ENCODE measurements around the gene AMD1. TPM values are rescaled to one million over a fixed set of nuclear protein-coding genes. Genes with fewer than 3 reads are reported as not detected.

AMD1 gene
- total RNA-seq, 1 donor from 2014 or later = 61.7 TPM

- Histone ChIP-seq H3K9me3 (no peaks in the 10 kb centered on the region), H3K27me3 (no peaks in the 10 kb centered on the region)
Observed at GRCh38 chr6:110841266-110841665, 33.3 kb upstream of the AMD1 start.

GRCh38 chr6:110849781-110850180, 24.8 kb upstream of the AMD1 start:
- no peak overlapping the region for H3K4me3 ChIP-seq
- DNase-seq (no peak), ATAC-seq (no peak)
- no peaks in the 10 kb centered on the region for H3K27me3 ChIP-seq
- H3K36me3 ChIP-seq = no peaks in the 10 kb centered on the region
- intact Hi-C loops (cut with DNase I) = no loop called here
- no peak overlapping the region for H3K27ac ChIP-seq
- no peaks in the 10 kb centered on the region for H3K9me3 ChIP-seq
- H3K4me1 ChIP-seq = no peaks in the 10 kb centered on the region
- TF ChIP-seq CTCF (IDR thresholded peaks at IDR 0.05) = no peak

More at GRCh38 chr6:110841266-110841665, 33.3 kb upstream of the AMD1 start:
- H3K4me1 ChIP-seq = no peaks in the 10 kb centered on the region
- DNase-seq = no peak
- H3K4me3 ChIP-seq = no peak overlapping the region
- no peak for ATAC-seq
- H3K36me3 ChIP-seq = no peaks in the 10 kb centered on the region
- intact Hi-C loops (cut with DNase I) = no loop called here
- TF ChIP-seq CTCF (IDR thresholded peaks at IDR 0.05) = no peak
- H3K27ac ChIP-seq = no peak overlapping the region

GRCh38 chr6:110852773-110853172, 21.8 kb upstream of the AMD1 start:
- H3K36me3 ChIP-seq = no peaks in the 10 kb centered on the region
- intact Hi-C loops (cut with DNase I) = no loop called here
- H3K4me3 ChIP-seq = no peak overlapping the region
- H3K4me1 ChIP-seq = no peaks in the 10 kb centered on the region
- TF ChIP-seq CTCF (IDR thresholded peaks at IDR 0.05) = no peak
- H3K27ac ChIP-seq = peak overlapping the region; percentile 63
- H3K9me3 ChIP-seq = no peaks in the 10 kb centered on the region
- ATAC-seq (no peak), DNase-seq (no peak)
- no peaks in the 10 kb centered on the region for H3K27me3 ChIP-seq

- Histone ChIP-seq H3K36me3 (no peaks in the 10 kb centered on the region), H3K27ac (peak overlapping the region; percentile 63), H3K27me3 (no peaks in the 10 kb centered on the region), H3K9me3 (no peaks in the 10 kb centered on the region), H3K4me3 (no peak overlapping the region), H3K4me1 (no peaks in the 10 kb centered on the region)
- no peak for DNase-seq
- intact Hi-C loops (cut with DNase I) = no loop called here
- TF ChIP-seq CTCF (IDR thresholded peaks at IDR 0.05) = no peak
- ATAC-seq = peak; percentile 87
Observed at GRCh38 chr6:110853754-110854477, 20.7 kb upstream of the AMD1 start.

GRCh38 chr6:110856296-110856695, 18.3 kb upstream of the AMD1 start:
- DNase-seq (no peak), ATAC-seq (no peak)
- Histone ChIP-seq H3K27me3 (no peaks in the 10 kb centered on the region), H3K4me3 (no peak overlapping the region), H3K36me3 (no peaks in the 10 kb centered on the region), H3K4me1 (no peaks in the 10 kb centered on the region), H3K27ac (no peak overlapping the region), H3K9me3 (no peaks in the 10 kb centered on the region)
- no peak for TF ChIP-seq CTCF (IDR thresholded peaks at IDR 0.05)
- intact Hi-C loops (cut with DNase I) = no loop called here

All from upper lobe of right lung (tissue), 1 donor.